Esophagus squamous epithelium (tissue), 4 donors: ENCODE results near the gene HIPK1.

Experiments used
- POLR2A ChIP-seq, 4 donors: fragments of 450-650 bp; IDR thresholded peaks; one replicate each; pipeline ENCODE4 v1.6.1; 2017; ENCODE audit warnings: antibody characterized with exemption in 4 of 4, mild to moderate bottlenecking in 4 of 4, moderate library complexity in 3 of 4
- TF ChIP-seq, protein P1 (sequence below), 6 experiments: fragments of 450-650 bp in 4 of 6; fragments of 200-600 bp in 2 of 6; sonication (generic) in 2 of 6; IDR thresholded peaks; one replicate each; pipeline ENCODE4 v1.5.1; 2016 to 2019; ENCODE audit warnings: antibody characterized with exemption in 6 of 6, mild to moderate bottlenecking in 4 of 6, moderate library complexity in 4 of 6

DNA sequence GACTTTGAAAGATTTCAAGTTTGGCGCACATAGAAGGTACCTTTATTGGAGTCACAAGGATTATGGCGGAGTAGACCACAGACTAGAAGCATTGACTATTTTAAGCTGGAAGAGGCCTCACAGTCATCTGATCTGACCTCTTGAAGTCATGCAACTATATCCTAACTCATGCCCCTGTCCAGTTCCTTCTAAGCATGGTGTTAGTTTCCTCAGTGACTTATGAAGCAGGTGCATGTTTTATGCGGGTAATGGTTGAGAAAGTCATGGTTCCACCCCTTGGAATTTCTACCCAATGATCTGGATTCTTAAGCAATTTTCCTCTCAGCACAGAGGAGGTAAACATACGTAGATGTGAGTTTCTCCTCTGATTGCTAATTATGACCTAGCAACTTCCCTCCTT lies 61.8 kb downstream of the HIPK1 start:
- no peak for TF ChIP-seq POLR2A (IDR thresholded peaks at IDR 0.05)
- TF ChIP-seq, protein P1, sequence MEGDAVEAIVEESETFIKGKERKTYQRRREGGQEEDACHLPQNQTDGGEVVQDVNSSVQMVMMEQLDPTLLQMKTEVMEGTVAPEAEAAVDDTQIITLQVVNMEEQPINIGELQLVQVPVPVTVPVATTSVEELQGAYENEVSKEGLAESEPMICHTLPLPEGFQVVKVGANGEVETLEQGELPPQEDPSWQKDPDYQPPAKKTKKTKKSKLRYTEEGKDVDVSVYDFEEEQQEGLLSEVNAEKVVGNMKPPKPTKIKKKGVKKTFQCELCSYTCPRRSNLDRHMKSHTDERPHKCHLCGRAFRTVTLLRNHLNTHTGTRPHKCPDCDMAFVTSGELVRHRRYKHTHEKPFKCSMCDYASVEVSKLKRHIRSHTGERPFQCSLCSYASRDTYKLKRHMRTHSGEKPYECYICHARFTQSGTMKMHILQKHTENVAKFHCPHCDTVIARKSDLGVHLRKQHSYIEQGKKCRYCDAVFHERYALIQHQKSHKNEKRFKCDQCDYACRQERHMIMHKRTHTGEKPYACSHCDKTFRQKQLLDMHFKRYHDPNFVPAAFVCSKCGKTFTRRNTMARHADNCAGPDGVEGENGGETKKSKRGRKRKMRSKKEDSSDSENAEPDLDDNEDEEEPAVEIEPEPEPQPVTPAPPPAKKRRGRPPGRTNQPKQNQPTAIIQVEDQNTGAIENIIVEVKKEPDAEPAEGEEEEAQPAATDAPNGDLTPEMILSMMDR (IDR thresholded peaks at IDR 0.05), result no peak
